Cardiac muscle cell (in vitro differentiated cells and primary cell): ENCODE results near the gene CENPP. TPM values are rescaled to one million over a fixed set of nuclear protein-coding genes. Genes with fewer than 3 reads are reported as not detected.

Experiments used
- DNase-seq, 2 donors: peaks; one replicate each; pipeline versions ENCODE4 v3.0.0 to v3.0.0-alpha.2; 2010 to 2017; ENCODE audit warnings: low read depth in 1 of 2, low spot score in 1 of 2
- H3K27ac ChIP-seq: fragments of 200-600 bp; sonication (generic); 2 replicates; pipeline ENCODE4 v1.5.1; 2016
- H3K27me3 ChIP-seq: fragments of 200-600 bp; sonication (generic); 2 replicates; pipeline ENCODE4 v1.6.0; 2016; ENCODE audit warnings: control low read depth
- H3K36me3 ChIP-seq: fragments of 200-600 bp; sonication (generic); 2 replicates; pipeline ENCODE4 v1.5.1; 2016; ENCODE audit warnings: control low read depth
- H3K4me1 ChIP-seq: fragments of 200-600 bp; sonication (generic); 2 replicates; pipeline ENCODE4 v1.8.1; 2017; ENCODE audit warnings: low read depth, mild to moderate bottlenecking, mixed run types
- H3K4me3 ChIP-seq: fragments of 200-600 bp; sonication (generic); 2 replicates; pipeline ENCODE4 v1.5.1; 2016; ENCODE audit warnings: mild to moderate bottlenecking
- H3K9me3 ChIP-seq: fragments of 200-600 bp; sonication (generic); 2 replicates; pipeline ENCODE4 v1.5.1; 2017; ENCODE audit warnings: low read depth, mild to moderate bottlenecking, control low read depth
- CTCF ChIP-seq: IDR thresholded peaks from 2 replicates; pipeline ENCODE4 v1.5.1; 2012; ENCODE audit warnings: low read depth, mild to moderate bottlenecking, low read length
- polyA plus RNA-seq: library from polyadenylated mRNA; unstranded; fragments of >200 nt; fragmentation: Nextera tagmentation; extraction: Ambion mirVana; gene quantifications from 2 replicates; pipeline ENCODE4 v1.2.1, GENCODE V29; 2016
- total RNA-seq: library from RNA; depleted of rRNA; stranded (reverse); fragments of >200 nt; gene quantifications from 2 replicates; pipeline ENCODE4 v1.2.3, GENCODE V29; 2016

The CENPP gene
- total and polyA plus RNA-seq, 2 experiments from 2014 or later, result 1.6 to 5.0 TPM

DNA sequence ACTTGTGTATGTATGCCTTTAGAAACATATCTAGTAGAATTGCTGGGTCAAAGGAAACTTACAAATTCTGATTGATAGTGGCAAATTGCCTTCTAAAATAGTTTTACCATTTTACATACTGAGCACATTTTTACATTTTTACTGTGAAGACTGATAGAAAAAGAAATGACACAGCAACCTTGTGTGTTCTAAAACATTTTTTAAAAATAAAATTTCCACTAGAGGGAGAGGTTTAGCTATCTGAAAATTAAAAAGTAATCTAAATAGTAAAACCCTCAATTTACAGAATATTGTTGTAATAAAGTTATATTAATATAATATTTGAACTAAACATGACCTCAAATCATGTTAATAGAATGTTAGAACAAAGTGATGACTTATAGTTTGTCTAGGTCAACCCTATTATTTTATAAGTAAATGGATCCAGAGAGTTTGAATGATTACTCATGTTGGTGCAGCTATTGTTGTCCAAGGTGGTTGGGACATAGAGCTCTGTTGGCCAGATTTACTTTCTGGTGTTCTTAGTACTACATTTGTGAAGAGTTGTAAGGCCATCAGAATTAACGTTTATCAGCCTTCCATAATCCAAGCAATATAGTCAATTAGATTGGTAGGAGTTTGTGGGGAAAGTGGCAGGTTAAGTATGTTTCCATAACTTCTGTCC, 17.2 kb downstream of the CENPP start:
- Histone ChIP-seq H3K4me3 (no peak overlapping the region), H3K36me3 (no peaks in the 10 kb centered on the region), H3K4me1 (no peaks in the 10 kb centered on the region), H3K9me3 (no peaks in the 10 kb centered on the region), H3K27ac (no peak overlapping the region), H3K27me3 (no peaks in the 10 kb centered on the region)
- peak; percentile 2 for TF ChIP-seq CTCF
- peak in 1 of 2 donors; percentile 23 for DNase-seq

DNA sequence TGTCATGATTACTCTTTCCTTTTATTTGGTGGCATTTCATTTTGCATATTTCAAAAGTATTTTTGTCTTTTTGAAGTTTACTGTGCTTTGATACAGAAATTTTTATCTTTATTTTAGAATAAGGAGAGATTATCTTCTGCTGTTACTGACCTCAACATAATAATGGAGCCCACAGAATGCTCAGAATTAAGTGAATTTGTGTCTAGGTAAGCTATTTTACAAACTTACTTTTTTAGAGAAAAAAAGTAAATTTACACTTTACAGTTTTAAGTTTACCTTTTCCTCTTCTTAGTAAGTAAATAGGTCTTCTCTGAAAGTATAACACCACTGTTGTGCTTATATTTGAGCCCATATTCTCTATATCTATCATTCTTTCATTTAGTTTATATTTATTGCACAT, 19.8 kb downstream of the CENPP start:
- no peak for TF ChIP-seq CTCF
- Histone ChIP-seq H3K27ac (no peak overlapping the region), H3K4me1 (no peaks in the 10 kb centered on the region), H3K4me3 (no peak overlapping the region), H3K36me3 (no peaks in the 10 kb centered on the region), H3K9me3 (no peaks in the 10 kb centered on the region), H3K27me3 (no peaks in the 10 kb centered on the region)
- DNase-seq, result no peak

DNA sequence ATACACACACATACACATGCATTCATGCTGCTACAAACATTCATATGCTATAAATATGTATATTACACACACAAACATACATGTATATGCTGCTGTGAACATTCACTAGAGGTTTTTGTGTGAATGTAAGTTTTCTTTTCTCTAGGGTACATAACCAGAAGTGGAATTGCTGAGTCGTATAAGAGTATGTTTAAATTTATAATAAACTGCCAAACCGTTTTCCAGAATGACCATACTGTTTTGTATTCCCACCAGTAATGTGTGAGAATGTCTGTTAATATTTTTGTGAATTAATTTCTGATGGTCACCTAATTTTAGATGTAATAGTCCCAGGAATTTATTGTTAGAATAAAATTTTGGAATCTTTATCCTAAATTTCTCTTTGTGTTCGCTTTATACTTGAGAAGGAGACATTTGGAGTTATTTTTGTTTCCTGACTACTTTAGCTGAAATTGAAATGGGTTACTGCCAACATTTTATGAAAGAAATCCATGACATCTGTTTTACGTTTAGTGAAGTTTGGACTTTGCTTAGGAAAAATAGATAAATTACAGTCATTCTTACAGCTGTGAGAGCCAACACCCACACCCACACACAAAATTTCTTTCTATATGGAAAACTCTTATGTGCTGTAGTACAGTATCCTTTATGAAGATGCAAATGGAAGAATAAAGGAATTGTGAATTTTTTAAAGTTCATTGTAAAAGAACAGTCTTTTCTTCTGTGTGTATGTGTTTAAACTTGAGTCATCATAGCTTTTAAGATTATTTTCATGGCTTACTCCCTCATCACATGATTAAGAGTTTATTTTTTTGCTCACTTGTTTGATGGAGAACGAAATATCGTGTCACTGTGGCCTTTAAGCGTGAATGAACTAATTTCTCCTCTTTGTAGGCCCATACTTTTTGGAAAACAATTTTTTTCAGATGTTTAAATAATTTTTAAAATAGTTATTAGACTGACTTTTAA, 24.3 kb downstream of the CENPP start:
- H3K27ac ChIP-seq, result no peak overlapping the region
- no peak for TF ChIP-seq CTCF
- peak in 1 of 2 donors; percentile 70 for DNase-seq

GRCh38 chr9:92350740-92351133, 25.0 kb downstream of the CENPP start:
- peak in 1 of 2 donors; percentile 24 for DNase-seq
- Histone ChIP-seq H3K36me3 (no peaks in the 10 kb centered on the region), H3K4me3 (no peak overlapping the region), H3K27ac (no peak overlapping the region), H3K4me1 (no peaks in the 10 kb centered on the region), H3K9me3 (no peaks in the 10 kb centered on the region), H3K27me3 (no peaks in the 10 kb centered on the region)
- no peak for TF ChIP-seq CTCF

More for the DNA sequence above, 24.3 kb downstream of the CENPP start:
- no peak overlapping the region for H3K4me3 ChIP-seq
- H3K27me3 ChIP-seq, result no peaks in the 10 kb centered on the region
- no peaks in the 10 kb centered on the region for H3K36me3 ChIP-seq
- H3K9me3 ChIP-seq, result no peaks in the 10 kb centered on the region
- no peaks in the 10 kb centered on the region for H3K4me1 ChIP-seq

DNA sequence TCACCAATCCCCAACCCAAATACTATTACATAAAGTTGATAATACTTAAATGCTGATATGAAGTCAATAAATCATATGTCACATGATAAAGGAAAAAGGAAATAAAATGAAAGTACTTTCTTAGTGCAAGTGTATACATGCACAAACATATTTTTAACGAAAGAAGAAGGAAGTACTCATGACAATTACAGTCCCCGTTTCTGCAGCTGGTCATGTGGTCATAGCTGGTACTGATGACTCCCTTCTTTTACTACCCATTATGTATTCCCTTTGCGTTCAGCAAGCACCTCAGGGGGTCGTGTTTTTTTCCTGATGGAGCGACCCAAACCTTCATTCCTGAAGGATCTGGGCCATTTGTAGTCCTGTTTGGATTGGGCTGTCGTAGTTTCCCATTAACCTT, 27.3 kb downstream of the CENPP start:
- no peak for DNase-seq
- H3K27me3 ChIP-seq, result no peaks in the 10 kb centered on the region
- no peaks in the 10 kb centered on the region for H3K4me1 ChIP-seq
- H3K4me3 ChIP-seq, result no peak overlapping the region
- H3K9me3 ChIP-seq, result no peaks in the 10 kb centered on the region
- no peak overlapping the region for H3K27ac ChIP-seq
- H3K36me3 ChIP-seq, result no peaks in the 10 kb centered on the region
- TF ChIP-seq CTCF, result no peak
